ENCODE data around the gene ARFGEF2.

Gene ARFGEF2

DNA sequence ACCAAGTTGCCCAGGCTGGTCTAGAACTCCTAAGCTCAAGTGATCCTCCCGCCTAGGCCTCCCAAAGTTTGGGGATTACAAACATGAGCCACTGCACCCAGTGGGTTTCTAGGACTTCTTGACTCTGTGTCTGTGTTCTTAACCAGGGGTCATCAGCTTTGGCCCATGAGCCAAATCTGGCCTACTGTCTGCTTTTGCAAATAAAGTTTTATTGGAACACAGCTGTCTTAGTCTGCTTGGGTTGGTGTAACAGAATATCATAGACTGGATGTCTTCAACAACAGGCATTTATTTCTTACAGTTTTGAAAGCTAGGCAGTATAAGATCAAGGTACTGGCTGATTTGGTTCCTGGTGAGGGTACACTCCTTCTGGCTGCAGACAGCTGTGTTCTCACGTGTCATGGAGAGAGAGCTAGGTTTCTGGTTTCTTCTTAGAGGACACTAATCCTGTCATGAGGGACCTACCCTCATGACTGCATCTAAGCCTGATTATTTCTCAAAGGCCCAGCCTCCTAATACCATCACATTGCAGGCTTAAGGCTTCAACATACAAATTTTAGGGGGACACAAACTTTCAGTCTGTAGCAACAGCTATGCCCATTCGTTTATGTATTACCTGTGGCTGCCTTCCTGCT is 23.3 kb downstream of the ARFGEF2 start:
- no peak for DNase-seq
- TF ChIP-seq GATA1 (IDR thresholded peaks at IDR 0.05; ENCODE audit: low read depth, low read length) (no peak), POLR2A (IDR thresholded peaks at IDR 0.05; ENCODE audit: low read length) (no peak)

DNA sequence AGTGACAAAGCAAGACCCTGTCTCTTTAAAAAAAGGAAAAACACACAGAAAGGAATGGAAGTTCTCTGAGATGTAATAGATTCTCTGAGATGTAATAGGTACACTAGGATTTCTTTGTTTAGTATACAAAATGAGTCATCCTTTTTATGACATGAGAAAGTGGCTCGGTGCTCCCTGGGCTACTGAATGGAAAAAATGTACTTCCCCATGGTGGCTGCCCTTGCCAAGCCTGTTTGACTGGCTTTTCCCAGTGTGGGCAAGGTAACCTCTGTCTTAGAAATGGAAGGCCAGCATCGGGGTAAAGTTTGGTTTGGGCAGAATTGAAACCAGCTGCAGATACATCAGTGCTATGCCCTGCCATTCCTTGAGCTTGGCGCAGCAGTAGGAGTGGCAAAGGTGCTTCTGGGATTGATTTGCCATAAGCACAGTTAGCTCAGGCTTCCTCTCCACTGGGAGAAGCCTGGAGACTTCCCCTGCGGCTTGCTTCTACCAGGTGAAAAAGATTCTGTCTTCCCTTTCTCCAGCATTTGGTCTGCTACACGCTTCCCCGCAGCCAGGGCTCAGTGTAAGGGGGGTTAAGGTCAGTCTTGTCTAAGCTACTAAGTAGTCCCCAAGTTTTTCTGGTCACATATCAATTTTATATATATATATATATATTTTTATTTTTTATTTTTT is 24.5 kb downstream of the ARFGEF2 start:
- DNase-seq: no peak
- TF ChIP-seq GATA1 (IDR thresholded peaks at IDR 0.05; ENCODE audit: low read depth, low read length): no peak
- TF ChIP-seq POLR2A (IDR thresholded peaks at IDR 0.05; ENCODE audit: low read length): no peak

DNA sequence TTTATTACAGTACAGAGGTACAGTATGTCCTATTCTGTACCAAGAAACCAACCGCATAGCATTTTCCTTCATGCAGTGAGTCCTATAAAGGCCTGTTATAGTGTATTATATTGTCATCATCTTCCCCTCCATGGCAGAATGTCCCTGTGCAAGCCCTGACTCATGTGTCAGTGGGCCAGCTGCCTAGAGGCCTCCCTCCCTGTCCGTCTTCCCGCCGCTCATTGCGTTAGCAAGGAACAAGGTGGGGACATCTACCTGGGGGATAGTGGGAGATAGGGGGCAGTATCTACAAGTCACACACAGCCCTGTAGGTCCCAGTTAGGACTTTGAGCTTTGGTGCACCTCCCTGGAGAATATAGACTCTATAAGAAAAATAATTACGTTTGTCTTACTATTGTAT is 27.1 kb downstream of the ARFGEF2 start:
- DNase-seq: no peak
- TF ChIP-seq POLR2A (IDR thresholded peaks at IDR 0.05; ENCODE audit: low read length) (no peak), GATA1 (IDR thresholded peaks at IDR 0.05; ENCODE audit: low read depth, low read length) (no peak)

DNA sequence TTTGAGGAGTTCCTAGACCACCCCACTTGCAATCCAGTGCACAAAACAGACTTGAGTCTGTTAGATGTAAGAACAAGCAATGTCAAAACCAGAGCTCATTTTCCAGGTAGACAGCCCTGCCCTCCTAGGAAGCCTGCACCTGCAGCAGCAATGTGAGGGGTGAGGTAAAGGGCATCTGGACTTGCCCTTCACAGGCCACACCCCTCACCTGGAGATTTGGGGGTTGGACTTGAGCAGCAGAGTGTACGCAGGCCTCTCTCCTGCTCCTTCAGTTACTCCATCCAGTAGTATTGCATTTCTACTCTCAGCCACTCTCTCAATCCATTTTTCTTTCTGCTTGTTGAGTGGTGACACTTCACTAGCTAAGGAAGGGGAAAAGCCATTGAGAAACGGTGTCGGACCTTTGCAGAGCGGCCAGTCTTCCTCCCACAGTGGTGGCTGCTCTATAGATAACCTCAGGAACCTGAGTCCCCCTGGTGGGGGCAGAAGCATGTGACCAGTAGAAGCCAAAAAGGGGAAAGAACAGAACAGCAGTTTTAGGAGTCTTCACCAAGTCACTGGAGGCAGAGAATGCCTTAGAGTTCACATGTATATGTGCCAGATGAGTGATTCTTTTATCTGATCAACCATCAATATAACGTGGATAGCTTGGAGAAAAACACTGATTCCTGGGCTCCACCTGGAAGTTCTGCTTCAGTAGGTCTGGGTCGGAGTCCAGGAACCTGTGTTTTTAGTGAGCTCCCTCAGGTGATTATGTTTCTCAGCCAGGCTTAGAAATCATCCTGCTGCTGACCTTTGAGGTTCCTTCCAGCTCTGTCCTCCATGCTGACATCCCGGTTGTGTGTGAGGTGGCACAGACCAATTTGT is 28.0 kb downstream of the ARFGEF2 start:
- TF ChIP-seq POLR2A (IDR thresholded peaks at IDR 0.05; ENCODE audit: low read length) (no peak), GATA1 (IDR thresholded peaks at IDR 0.05; ENCODE audit: low read depth, low read length) (no peak)
- peak; percentile 9 to 15 for DNase-seq

DNA sequence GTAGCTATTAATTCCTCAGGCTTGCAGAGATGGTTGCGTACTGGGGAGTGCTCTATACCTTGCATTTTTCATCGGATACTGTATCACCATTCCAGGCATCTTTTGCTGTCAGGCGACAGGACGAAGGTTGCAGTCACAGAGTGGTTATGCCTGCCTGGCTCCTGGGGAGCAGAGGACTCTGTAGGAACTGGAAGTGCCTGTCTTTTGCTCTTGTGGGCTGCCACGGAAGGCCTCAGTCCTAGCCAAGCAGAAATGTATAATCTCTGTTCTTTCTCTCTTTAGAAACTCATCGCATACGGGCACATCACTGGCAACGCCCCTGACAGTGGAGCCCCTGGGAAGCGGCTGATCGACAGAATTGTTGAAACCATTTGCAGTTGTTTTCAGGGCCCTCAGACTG is 29.5 kb downstream of the ARFGEF2 start:
- TF ChIP-seq GATA1 (IDR thresholded peaks at IDR 0.05; ENCODE audit: low read depth, low read length) (no peak), POLR2A (IDR thresholded peaks at IDR 0.05; ENCODE audit: low read length) (no peak)
- DNase-seq: no peak

DNA sequence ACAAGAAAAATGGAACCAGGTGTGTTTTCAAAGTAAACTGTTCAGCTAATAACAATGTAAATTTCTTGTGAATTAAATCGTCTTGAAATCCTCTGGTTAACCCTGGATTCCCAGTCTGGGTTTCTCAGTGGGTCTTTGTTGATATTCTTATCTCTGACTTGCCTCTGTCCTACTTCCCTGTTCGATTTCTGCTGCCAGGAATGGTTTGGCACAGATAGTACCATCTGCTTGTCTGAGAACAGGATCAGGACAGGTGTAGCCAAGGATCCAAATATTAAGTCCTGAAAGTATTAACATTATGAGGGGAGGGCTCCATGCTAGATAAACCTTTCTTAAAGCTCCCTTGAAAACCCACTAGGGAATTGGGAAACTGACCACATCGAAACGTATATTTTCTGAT is 30.1 kb downstream of the ARFGEF2 start:
- no peak for TF ChIP-seq GATA1 (IDR thresholded peaks at IDR 0.05; ENCODE audit: low read depth, low read length)
- no peak for TF ChIP-seq POLR2A (IDR thresholded peaks at IDR 0.05; ENCODE audit: low read length)

DNA sequence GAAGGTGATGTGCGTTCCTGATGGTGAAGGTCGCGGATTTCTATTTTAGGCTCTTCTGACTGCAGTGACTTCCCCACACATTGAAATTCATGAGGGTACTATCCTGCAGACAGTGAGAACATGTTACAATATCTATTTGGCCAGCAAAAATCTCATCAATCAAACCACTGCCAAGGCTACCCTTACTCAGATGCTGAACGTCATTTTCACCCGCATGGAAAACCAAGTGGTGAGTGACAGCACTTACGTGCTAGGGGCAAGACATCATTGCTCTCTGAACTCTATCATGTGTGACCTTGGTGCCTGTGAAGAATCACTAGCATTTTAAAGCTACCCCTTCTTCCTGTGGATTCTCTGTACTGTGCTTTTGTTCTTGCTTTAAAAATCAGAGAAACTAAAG is 31.1 kb downstream of the ARFGEF2 start:
- TF ChIP-seq GATA1 (IDR thresholded peaks at IDR 0.05; ENCODE audit: low read depth, low read length): no peak
- TF ChIP-seq POLR2A (IDR thresholded peaks at IDR 0.05; ENCODE audit: low read length): no peak
- no peak for DNase-seq

More for the DNA sequence above, 30.1 kb downstream of the ARFGEF2 start:
- DNase-seq: no peak

DNA sequence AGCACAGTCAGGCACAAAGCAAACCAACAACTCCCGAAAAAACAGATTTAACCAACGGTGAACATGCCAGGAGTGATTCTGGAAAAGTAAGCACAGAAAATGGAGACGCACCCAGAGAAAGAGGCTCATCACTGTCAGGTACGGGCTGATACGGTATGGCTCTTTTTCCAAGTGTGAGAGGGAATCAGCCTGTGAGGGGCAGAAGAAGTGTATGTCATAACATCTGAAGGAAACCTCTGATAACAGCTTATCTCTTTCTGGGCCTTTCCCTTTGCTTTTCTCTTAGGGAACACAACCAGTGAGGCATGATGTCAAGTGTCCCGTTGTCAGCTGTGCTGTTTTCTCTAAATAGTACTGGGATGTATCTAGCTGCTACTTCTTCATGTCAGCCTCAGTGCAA is 32.1 kb downstream of the ARFGEF2 start:
- TF ChIP-seq POLR2A (IDR thresholded peaks at IDR 0.05; ENCODE audit: low read length): no peak
- TF ChIP-seq GATA1 (IDR thresholded peaks at IDR 0.05; ENCODE audit: low read depth, low read length): no peak
- DNase-seq: peak; percentile 23 to 42

DNA sequence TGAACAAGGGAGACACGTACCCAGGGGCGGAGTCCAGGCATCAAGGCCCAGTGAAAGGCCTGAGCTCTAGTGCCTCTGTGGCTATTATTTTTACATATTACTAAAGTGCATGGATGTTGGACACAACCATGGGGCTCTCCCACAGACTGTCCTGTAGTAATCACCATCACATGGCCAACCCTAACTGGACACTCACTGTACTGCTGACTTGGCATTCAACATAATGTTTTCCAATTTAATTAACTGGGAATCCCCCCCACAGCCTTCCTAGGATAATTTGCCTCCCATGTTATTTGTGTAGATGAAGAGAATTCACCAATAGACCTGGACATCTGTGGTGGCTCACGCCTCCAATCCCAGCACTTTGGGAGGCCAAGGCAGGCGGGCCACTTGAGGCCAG is 34.5 kb downstream of the ARFGEF2 start:
- TF ChIP-seq POLR2A (IDR thresholded peaks at IDR 0.05; ENCODE audit: low read length) (no peak), GATA1 (IDR thresholded peaks at IDR 0.05; ENCODE audit: low read depth, low read length) (no peak)
- no peak for DNase-seq

DNA sequence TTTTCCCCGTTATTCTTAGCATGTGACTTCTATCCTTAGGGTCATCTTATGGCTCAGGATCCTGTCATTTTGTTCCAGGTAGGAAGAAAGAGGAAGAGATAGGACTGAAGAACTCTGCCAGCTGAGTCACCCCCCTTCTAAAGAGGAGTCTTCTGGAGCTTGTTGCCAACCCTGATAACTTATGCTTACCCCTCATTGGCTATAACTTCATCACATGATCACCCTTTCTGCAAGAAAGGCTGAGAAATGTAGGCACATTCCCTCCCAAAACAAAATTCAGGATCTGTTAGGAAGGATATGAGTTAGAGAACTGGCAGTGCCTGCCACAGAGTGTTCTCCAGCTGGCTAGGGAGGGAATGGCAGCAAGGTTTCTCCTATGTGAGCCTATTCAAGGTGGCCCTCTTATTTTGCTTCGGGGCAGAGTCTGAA is 35.6 kb downstream of the ARFGEF2 start:
- peak; percentile 44 to 47 for DNase-seq
- TF ChIP-seq GATA1 (IDR thresholded peaks at IDR 0.05; ENCODE audit: low read depth, low read length) (no peak), POLR2A (IDR thresholded peaks at IDR 0.05; ENCODE audit: low read length) (no peak)

DNA sequence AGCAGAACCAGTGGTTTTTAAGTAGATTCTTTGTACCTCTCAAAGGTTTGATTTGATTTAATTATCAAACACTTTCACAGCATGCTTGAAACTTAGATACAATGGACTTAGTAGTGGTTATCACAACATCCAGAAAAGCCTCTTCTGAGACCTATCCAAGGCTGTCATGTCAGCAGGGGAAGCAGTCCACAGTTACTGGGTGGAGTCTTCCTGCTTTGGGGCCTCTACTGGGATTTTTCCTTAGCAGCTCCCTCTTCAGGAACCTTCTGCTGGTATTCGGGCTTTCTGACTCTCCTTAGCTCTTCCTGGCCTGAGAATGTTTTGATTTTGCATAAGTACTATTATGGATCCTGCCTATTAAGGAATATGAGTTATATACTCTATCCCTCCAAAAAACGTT is 36.0 kb downstream of the ARFGEF2 start:
- TF ChIP-seq GATA1 (IDR thresholded peaks at IDR 0.05; ENCODE audit: low read depth, low read length): no peak
- TF ChIP-seq POLR2A (IDR thresholded peaks at IDR 0.05; ENCODE audit: low read length): no peak
- peak in 1 of 2 experiments; percentile 46 for DNase-seq

DNA sequence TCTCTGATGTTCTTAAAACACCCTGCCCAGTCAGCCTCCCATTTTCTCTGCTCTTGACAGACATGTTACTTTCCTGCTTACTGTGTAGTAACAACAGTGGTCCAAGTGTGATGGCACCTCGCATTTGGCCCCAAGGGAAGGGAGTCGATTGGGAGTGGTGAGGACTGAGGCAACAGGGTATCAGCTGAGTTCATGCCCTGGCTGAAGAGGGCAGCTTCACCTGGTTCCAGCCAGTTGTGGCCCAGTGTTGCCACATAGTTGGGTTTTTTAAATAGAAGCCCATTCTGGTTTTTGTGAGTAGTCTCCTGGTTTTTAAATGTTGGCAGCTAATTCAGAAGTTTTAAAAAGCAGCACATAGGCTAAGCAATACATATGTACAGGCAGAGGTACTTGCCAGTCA is 37.2 kb downstream of the ARFGEF2 start:
- TF ChIP-seq GATA1 (IDR thresholded peaks at IDR 0.05; ENCODE audit: low read depth, low read length) (no peak), POLR2A (IDR thresholded peaks at IDR 0.05; ENCODE audit: low read length) (no peak)
- DNase-seq: no peak

DNA sequence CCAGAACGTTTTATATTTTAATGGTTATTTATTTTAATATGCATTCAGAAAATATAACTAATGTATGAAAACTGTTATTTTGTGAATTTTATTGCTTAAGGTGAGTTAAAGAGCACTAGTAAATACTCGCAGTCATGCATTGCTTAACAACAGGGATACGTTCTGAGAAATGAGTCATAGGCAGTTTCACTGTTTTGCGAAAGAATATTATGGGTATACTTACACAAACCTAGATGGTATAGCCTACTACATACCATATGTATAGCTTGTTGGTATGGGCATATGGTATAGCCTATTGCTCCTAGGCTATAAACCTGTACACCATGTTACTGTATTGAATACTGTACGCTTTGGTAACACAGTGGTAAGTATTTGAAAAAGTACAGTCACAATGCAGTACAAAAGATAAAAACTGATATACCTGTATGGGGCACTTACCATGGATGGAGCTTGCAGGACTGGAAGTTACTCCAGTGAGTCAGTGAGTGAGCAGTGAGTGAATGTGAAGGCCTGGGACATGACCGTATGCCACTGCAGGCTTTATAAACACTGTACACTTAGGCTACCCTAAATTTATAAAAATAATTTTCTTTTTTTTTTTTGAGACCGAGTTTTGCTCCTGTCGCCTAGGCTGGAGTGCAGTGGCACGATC is 38.5 kb downstream of the ARFGEF2 start:
- no peak for TF ChIP-seq GATA1 (IDR thresholded peaks at IDR 0.05; ENCODE audit: low read depth, low read length)
- no peak for TF ChIP-seq POLR2A (IDR thresholded peaks at IDR 0.05; ENCODE audit: low read length)
- no peak for DNase-seq

DNA sequence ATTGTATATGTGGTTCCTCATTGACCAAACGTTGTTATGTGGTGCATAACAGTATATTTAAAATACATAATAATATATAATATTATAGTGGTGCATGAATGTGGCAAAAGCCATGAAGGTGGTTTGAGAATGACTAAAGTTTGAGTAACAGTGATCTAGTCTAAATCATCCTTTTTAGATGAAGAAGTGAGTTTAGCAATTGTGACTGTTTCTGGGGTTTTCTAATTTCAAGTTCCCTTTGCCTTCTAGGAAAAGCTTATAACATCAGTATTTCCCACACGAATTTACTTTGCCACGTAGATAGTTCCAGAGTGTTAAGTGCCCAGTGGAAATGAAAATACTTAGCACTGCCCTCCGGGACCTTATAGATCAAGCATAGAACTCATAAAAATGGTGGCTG is 40.9 kb downstream of the ARFGEF2 start:
- no peak for TF ChIP-seq GATA1 (IDR thresholded peaks at IDR 0.05; ENCODE audit: low read depth, low read length)
- no peak for TF ChIP-seq POLR2A (IDR thresholded peaks at IDR 0.05; ENCODE audit: low read length)
- no peak for DNase-seq

All from erythroblast (primary cell).